SW 1271 (cell line): ENCODE data around the gene SHMT2.

Source experiments
- DNase-seq, 2 experiments: peaks; one replicate each; lab custom pipeline; 2025; lab: John Stamatoyannopoulos, UW

The SHMT2 gene

GRCh38 chr12:57229634-57230380 lies at the start of gene SHMT2:
Gene SHMT2, plus strand, starts transcription at chr12:57229711. Its CDS starts 68 bp downstream, at chr12:57229779.
- DNase-seq, result peak; percentile 84 to 95

- no peak for DNase-seq
Measured at GRCh38 chr12:57180321-57180989, 49.1 kb upstream of the SHMT2 start.

DNA sequence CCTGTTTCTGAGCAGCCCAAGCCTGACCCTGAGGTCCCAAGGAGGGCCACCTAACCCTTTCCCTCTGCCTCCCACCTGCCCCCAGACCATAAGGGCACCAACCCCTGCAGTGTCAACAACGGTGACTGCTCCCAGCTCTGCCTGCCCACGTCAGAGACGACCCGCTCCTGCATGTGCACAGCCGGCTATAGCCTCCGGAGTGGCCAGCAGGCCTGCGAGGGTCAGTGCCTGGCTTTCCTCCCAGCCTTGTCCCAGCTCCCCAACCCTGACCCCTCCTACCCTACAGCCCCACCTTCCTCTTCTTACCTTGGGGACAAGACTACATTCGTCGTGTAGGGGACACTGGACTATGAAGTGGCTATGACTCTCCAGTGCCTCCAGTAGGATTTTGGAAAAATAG lies 48.4 kb upstream of the SHMT2 start:
- DNase-seq, result no peak

- no peak for DNase-seq
Measured at GRCh38 chr12:57181561-57182155, 47.9 kb upstream of the SHMT2 start.

- DNase-seq, result peak in 1 of 2 experiments; percentile 62
Measured at GRCh38 chr12:57182918-57183575, 46.5 kb upstream of the SHMT2 start.

GRCh38 chr12:57183939-57184725 lies 45.4 kb upstream of the SHMT2 start:
- DNase-seq, result no peak

DNA sequence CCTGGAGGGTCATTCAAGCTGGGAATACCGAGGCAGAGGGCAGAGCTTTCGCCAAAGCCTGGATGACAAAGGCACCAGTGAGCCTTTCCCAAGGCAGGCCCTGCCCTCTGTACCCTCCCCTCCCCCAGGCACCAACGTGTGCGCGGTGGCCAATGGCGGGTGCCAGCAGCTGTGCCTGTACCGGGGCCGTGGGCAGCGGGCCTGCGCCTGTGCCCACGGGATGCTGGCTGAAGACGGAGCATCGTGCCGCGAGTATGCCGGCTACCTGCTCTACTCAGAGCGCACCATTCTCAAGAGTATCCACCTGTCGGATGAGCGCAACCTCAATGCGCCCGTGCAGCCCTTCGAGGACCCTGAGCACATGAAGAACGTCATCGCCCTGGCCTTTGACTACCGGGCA lies 44.1 kb upstream of the SHMT2 start:
- no peak for DNase-seq

- DNase-seq, result no peak
Measured at GRCh38 chr12:57185906-57186508, 43.5 kb upstream of the SHMT2 start.

DNA sequence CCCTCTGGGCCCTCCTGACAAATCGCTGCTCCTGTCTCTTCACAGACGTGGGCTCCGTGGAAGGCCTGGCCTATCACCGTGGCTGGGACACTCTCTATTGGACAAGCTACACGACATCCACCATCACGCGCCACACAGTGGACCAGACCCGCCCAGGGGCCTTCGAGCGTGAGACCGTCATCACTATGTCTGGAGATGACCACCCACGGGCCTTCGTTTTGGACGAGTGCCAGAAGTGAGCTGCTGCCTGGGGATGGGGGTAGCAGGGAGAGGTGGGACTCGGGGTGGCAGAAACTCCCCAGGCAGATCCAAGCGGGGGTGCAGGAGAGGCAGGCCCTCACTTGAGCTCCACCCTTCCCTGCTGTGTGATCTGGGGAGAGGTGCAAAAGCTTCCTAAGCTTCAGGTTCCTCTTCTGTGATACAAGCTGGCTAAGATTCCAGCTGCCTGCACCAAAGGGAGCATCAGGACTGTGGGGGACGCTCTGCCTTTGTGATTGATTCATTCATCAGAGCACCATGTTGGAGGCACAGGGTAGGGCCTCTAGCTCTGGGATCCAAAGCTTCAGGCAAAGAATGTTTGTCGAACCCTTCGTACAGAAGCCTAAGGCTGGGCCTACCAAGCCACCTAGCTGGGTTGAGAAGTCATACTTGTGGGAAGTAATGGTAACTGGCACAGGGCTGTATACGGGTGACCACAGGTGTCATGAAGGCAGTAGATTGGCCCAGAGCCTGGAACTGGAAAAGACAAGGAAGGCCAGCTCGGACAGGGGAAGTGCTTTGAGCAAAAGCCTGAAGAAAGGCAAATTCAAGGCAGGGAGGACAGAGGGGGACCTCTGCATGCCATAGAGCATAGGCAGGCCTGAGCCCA lies 42.1 kb upstream of the SHMT2 start:
- no peak for DNase-seq

- no peak for DNase-seq
Measured at GRCh38 chr12:57188090-57188425, 41.5 kb upstream of the SHMT2 start.

GRCh38 chr12:57190037-57190436 lies 39.5 kb upstream of the SHMT2 start:
- peak in 1 of 2 experiments; percentile 14 for DNase-seq

DNA sequence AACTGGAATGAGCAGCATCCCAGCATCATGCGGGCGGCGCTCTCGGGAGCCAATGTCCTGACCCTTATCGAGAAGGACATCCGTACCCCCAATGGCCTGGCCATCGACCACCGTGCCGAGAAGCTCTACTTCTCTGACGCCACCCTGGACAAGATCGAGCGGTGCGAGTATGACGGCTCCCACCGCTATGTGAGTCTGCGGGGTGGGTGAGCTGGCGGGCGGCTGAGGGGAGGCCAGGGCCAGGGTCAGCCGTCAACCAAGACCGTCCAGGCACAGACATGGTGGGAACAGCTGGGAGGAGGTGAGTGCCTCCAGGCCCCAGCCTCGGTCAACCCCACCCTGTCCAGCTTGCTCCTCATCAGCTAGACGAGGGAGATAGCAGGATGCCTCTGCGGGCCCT lies 38.7 kb upstream of the SHMT2 start:
- DNase-seq, result no peak

- DNase-seq, result no peak
Measured at GRCh38 chr12:57191410-57191809, 38.1 kb upstream of the SHMT2 start.

GRCh38 chr12:57192920-57193319 lies 36.6 kb upstream of the SHMT2 start:
- no peak for DNase-seq

DNA sequence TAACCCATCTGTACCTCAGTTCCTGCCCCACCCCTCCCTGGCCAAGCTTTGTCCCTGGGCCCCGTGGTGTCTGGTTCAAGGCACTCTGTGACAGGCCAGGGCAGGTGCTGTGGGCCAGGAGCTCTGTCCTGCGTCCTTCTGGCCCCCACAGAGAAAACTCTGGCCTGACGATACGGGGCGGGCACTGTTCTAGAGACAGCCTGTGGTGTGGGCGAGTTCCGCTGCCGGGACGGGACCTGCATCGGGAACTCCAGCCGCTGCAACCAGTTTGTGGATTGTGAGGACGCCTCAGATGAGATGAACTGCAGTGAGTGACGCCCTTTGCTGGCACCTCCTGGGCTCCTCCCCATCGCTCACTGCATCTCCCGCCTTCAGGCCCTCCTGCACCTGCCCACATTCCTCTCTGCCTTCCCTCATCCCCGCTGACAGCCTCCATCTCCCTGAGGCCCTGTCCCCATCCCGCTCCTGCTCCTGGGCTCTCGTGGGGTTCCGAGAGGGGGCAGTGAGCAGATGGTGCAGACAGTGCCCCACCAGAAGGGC lies 35.7 kb upstream of the SHMT2 start:
- DNase-seq, result no peak

GRCh38 chr12:57194253-57194652 lies 35.3 kb upstream of the SHMT2 start:
- DNase-seq, result no peak

DNA sequence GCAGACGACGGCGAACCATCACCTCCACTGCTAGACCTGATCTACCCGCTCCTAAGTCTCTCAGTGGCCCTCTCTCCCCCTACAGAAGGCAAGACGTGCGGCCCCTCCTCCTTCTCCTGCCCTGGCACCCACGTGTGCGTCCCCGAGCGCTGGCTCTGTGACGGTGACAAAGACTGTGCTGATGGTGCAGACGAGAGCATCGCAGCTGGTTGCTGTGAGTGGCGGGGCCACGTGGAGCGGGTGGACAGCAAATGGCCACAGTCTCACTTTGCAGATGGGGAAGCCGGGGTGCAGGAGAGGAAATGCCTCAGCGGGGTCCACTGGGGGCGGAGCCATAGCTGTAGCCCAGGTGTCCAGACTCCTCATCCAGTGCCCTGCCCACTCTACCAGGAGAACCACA lies 34.3 kb upstream of the SHMT2 start:
- no peak for DNase-seq

GRCh38 chr12:57195611-57196371 lies 33.7 kb upstream of the SHMT2 start:
- no peak for DNase-seq

- no peak for DNase-seq
Measured at GRCh38 chr12:57196439-57196838, 33.1 kb upstream of the SHMT2 start.

GRCh38 chr12:57196956-57197355 lies 32.6 kb upstream of the SHMT2 start:
- DNase-seq, result no peak
